ENCODE measurements around the gene SLC13A3.

The SLC13A3 gene

DNA sequence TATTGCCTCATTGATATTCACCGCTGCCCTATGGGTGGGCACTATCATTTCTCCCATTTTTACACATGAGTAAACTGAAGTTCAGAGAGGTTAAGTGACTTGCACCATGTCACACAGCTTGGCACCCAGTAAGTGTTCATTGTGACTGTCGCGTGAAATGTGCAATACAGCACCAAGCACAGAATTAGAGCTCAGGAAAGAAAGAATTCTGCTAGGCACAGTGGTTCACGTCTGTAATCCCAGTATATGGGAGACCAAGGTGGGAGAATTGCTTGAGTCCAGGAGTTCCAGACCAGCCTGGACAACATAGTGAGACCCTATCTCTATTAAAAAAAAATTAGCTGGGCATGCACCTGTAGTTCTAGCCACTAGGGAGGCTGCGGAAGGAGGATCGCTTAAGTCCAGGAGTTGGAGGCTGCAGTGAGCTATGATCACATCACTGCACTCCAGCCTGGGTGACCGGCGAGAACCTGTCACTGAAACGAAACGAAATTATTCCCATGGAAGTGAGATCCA lies 626 bp downstream of the SLC13A3 start:
- DNase-seq, result no peak

DNA sequence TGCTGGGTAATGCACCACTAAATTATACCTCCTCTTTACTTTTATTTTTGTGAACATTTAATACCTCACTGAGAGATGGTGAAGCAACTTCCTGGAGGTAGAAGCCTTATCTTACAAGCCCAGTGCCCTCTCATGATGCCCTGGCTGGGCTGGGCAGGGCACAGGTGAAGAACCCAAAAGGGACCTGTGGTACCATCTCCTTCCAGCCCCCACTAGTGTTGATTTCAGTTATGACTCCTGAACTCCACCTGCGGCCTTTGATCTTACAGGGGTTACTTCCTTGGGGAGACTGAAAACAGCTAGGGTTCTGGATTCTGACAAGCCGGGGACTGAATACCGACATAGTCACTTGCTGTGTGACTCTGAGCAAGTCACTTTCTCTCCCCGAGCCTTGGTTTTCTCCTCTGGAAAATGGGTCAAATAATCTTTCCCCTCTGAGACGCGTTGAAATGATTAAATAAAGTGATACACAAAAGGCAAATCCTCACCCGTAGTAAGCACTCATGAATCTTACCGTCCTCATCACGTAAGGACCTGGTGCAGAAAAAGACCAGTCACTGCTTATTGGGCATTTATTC lies 1.2 kb downstream of the SLC13A3 start:
- DNase-seq, result no peak

DNA sequence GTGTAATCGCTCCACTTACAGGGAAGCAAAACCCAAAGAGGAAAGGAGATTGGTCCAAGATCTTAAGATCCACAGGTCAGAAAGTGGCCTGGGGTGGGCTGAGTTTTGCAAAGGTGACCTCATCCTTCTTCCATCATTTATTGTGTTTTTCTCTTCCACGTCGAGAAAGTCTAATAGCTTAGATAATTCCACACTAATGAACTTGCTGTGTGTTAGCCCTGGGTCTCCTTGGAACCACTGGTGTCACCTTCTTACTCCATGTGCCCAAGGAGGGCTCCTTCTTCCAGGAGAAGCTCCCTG lies 1.7 kb downstream of the SLC13A3 start:
- no peak for DNase-seq

DNA sequence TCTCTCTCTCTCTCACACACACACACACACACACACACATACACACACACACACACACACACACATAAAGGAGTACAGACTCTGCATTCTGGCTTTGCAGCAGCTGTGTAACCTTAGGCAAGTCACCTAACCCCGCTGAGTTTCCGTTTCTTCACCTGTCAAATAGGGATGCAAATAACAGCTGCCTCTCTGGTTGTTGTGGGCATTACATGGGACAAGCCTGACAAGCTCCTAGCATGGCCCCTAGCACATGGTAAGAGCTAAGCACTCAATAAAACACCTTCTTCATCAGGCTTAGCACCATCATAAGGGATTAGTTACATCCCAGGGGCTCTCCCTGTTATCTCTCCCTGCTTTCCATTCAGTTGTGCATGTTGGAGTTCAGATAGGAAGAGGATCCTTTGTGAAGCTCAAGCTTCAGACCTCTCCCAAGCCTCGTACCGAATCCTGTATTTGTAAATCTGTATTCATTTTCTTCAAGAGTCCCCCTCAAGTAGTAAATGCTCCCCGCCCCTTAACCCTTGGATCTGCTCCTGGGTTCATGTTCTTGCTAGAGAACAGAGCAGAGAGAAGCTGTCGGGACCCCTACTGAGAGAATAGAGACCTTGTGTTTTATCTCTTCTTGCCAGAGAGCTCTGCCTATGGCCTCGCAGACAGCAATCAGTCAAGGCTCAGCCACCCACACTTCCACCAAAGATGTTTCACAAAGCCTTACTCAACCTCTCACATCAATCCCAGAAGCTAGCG lies 2.2 kb downstream of the SLC13A3 start:
- DNase-seq, result no peak

GRCh38 chr20:46647469-46647868 lies 3.8 kb downstream of the SLC13A3 start:
- no peak for DNase-seq

- no peak for DNase-seq
Measured at GRCh38 chr20:46646659-46647380, 4.4 kb downstream of the SLC13A3 start.

DNA sequence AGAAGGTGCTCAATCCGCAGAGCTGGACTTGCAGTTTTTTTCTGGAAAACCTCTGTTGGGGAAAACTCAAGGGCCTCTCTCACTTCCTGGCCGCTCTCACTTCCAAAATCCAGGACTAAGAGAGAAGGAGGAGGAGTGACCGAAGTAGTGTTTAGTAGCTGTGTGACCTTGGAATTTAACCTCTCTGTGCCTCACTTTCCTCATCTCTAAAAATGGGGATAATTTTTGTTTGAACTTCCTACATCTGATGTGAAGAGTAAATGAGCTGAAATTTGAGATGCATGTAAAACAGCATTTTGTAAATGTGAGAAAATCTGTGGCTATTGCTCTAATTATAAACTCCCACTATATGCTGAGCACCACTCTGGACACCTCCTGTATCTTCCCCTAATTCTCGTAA lies 5.1 kb downstream of the SLC13A3 start:
- DNase-seq, result no peak

DNA sequence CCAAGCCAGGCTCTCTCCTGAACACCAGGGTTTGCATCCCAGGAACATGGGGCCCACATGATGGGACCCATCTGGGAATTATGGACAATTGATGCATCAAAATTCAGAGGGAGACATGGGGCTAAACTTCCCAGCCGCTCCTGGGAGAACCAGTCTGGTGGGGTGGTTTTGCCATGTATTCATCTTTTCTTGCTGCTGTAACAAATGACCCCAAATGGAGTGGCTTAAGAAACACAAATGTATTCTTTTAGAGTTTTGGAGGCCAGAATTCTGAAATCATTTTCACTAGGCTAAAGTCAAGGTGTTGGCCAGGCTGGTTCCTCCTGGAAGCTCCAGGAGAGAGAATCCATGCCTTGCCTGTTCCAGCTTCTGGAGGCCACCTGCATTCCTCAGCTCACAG lies 6.5 kb downstream of the SLC13A3 start:
- no peak for DNase-seq

DNA sequence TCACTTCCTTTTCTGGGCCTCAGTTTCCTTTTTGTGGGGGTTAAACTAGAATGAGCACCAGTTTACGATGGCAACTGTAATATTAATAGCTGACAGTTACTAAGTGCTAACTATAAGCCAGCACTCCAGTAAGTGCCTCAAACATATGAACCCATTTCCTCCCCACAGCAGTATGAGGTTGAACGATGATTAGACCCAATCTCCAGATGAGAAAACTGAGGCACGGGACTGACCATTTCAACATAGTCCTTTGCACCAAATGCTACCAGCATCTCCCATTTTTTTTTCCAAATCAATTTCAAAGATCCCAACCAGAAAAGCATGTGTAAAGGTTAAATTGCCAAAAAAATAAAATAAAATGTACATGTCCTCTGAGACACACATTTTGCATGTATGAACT lies 7.1 kb downstream of the SLC13A3 start:
- DNase-seq, result no peak

- DNase-seq, result no peak
Measured at GRCh38 chr20:46642969-46643343, 8.3 kb downstream of the SLC13A3 start.

GRCh38 chr20:46642265-46642968 lies 8.8 kb downstream of the SLC13A3 start:
- DNase-seq, result no peak

- DNase-seq, result no peak
Measured at GRCh38 chr20:46641424-46641823, 9.8 kb downstream of the SLC13A3 start.

DNA sequence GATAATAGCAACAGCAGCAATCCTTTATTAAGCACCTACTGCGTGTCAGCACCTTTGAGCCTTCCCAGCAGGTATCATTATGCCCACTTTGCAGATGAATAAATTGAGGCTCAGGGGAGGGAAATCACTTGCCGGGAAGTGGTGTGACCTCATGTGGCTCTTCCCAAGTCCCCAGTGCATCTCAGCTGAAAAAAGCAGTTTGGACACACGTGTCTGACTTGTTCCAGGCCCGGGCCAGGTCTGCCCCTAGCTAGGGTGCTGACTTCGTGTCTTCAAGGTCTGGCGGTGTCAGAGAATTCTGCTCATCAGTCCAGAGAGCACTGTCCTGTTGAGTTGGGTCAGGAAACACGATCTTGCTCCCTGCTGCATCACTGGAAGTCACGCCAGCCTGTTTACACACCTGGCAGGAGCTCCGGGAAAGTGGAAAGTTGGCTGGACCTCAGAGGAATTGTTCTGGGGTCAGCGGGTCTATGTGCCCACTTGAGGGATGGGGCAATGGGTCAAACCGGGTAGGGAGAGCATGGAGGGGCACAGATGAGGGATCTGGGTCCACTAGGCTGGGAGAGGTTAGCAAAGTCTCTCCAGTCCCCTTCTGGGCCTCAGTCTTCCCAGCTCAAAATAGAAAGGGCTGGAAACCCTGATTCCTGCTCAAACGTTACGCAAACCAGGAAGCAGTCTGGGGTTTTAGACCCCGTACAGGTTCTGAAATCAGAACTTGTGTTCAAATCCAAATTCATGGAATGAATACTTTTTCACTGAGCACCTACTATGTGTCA lies 10.5 kb downstream of the SLC13A3 start:
- no peak for DNase-seq

DNA sequence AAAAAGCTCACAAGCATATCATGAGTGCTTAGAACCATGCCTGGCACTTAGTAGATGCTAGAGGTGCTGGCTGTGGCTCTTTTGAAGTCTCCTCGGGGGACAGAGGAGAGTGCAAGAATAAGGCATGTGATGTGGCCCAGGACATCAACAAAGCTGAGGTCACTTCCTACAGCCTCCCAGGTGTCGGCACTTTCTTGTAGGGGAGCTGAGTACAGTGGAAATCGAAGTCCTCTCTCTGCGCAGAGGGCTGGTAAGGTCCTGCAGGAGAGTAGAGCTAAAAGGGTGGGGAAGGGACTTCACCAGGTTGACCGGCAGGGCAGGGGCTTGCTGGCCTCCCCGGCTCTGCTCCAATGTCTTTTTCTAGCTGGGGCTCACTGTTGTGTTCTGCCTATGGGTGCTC lies 11.2 kb downstream of the SLC13A3 start:
- no peak for DNase-seq

DNA sequence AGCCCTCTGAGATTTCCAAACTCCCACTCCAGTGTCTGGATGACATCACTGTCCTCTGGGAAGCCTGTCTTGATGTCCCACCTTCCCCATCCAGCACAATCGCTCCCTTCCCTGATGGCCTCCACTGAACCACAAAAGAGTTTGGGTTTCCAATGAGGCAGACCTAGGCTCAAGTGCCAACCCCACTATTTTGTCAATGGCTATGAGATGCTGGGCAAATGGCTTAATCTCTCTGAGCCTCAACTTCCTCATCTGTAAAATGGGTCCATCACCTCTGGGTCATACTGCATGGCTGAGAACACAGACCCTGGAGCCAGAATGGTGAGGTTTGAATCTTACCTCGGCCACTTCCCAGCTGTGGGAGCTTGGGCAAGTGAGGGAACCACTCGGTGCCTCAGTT lies 11.7 kb downstream of the SLC13A3 start:
- DNase-seq, result no peak

DNA sequence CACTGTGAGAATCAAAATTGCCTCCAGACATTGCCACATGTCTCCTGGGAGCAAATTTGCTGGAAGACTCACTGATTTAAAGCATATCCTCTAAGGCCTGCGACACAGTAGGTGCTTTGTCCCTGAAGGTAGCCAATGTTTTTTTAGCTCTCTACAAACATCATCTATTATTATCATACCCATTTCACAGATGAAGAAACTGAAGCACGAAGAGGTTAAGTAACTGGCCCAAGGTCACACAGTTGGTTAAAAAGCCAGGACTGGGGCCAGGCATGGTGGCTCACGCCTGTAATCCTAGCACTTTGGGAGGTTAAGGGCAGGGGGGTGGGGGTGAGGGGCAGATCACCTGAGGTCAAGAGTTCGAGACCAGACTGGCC lies 12.4 kb downstream of the SLC13A3 start:
- DNase-seq, result no peak

- no peak for DNase-seq
Measured at GRCh38 chr20:46638134-46638897, 12.9 kb downstream of the SLC13A3 start.

DNA sequence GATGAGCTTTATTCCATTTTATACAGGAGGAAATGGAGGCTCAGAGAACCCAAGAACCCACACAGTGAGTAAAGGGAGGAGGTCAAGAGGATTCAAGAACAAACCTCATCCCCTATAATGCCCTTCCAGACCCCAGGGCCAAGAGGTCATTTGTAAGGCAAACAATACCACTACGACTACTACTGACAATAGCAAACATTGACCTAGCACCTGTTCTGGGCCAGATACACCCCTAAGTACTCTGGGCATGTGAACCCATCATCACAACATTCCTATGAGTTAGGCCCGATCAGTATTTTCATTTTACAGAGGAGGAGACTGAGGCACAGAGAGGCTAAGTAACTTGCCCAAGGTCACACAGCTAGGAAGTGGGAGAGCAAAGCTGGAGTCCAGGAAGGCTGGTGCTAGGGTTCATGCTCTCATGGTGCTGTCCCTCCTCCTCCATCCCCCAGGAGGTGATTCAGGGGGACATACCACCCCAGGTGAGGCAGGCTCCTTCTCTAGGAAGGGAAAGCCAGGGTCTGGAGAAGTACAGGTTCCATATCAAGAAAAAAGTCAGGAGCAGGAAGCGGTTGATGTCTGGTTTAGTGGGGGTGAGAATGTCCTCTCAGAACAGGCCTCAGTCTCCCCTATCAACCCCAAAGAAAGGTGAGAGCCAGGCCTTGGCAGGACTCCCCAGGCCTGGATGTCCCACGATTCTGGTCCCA lies 13.7 kb downstream of the SLC13A3 start:
- no peak for DNase-seq

DNA sequence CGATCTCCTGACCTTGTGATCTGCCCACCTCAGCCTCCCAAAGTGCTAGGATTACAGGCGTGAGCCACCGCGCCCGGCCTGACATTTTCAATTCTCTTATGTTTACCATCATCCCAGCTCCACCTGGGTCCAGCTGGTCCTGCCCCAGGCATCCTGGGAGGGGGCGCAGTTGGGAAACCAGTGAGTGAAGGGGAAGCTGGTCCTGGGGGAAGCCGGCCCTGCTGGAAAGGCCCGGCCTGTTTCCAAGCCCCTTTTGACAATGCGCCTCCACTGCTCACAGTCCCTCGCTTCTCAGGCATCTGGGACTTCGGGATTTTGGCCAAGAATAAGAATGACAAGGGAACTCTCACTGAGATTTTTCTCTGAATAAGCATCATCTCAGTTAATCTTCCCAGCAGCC lies 14.2 kb downstream of the SLC13A3 start:
- no peak for DNase-seq

- no peak for DNase-seq
Measured at GRCh38 chr20:46636514-46636913, 14.7 kb downstream of the SLC13A3 start.

DNA sequence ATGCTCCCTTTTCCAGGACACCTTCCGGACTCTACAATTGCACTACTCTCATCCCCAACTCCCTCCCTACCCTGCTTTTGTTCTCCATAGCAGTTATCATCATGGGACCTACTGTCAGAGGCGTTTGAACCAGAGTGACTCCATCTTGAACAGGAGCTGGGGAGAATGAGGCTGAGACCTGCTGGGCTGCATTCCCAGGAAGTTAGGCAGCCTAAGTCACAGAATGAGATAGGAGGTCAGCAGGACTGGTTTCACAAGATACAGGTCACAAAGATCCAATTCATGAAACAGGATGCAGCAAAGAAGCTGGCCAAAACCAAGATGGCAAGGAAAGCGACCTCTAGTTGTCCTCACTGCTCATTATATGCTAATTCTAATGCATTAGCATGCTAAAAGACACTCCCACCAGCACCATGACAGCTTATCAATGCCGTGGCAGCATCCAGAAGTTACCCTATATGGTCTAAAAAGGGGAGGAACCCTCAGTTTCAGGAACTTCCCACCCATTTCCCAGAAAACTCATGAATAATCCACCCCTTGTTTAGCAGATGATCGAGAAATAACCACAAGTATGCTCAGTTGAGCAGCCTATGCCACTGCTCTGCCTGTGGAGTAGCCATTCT lies 15.6 kb downstream of the SLC13A3 start:
- DNase-seq, result no peak

Measured in activated gamma-delta T cell (primary cell).